ENCODE measurements around the gene SYNE3.

GRCh38 chr14:95493503-95493902 lies 22.9 kb downstream of the SYNE3 start:
- TF ChIP-seq CTCF (IDR thresholded peaks at IDR 0.05) (no peak), POLR2A (IDR thresholded peaks at IDR 0.05; ENCODE audit: low read depth) (no peak)
